ENCODE measurements around the gene LMX1B.
"Not testable (repeated sequence)": the region's sequence is repeated elsewhere in the genome, so short reads cannot be mapped to it uniquely, and the experiment has no call there.

The LMX1B gene

GRCh38 chr9:126636983-126637798 is 23.5 kb downstream of the LMX1B start:
- peak; percentile 97 for DNase-seq

- peak; percentile 86 for DNase-seq
Observed at GRCh38 chr9:126638571-126639132, 24.9 kb downstream of the LMX1B start.

GRCh38 chr9:126639318-126640000 is 25.7 kb downstream of the LMX1B start:
- DNase-seq: no peak

GRCh38 chr9:126641118-126641851 is 27.6 kb downstream of the LMX1B start:
- DNase-seq: no peak

DNA sequence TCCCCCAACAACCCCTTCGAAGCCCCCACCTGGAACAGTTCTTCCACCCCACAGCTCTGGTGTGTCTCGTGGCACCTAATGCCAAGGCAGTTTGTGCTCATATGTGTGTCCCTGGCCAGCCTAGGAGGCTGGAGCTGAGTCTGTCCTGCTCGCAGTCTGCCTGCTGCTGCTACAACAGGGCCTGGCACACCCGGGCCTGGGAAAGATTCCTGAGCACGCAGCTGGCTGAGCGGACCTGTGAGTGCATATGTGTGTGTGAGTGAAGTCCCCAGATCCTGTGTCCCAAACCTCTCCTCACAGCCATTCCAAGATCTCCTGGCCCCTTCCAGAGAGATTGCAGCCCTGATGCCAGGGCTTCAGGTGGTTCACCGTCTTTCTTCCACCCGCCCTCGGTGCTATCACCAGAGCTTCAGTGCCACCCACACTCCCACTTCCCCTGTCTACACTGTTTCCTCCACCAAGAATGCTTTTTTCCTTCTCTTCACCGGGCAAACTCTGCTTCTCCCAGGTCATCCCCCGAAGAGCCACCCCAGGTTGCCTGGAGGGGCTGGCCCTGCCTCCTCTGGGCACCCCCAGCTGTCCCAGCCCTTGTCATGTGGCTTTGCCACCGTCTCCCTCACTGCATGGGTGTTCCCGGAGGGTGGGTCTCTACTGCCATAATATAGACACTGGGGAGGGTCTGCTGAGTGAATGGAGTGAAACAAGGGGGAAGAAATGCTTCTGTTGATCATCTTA is 28.4 kb downstream of the LMX1B start:
- DNase-seq: no peak

DNA sequence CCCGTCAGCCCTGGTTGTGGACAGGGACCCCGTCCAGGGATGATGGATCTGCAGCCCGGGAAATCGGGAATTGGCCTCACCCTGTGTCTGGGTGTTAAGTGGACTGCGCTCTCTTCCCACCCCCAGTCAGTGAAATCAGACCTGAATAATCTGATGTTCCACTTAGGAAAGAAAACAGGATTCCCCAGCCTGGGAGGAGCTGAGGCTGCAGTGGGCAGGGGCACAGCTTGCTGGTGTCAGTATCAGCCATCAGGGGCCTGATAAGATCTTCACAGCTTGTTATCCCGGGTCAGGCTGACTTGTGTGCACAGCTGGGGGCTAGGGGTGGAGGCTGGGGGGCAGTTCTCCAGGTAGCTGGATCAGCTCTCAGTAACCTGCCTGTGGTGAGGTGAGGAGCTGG is 29.1 kb downstream of the LMX1B start:
- DNase-seq: peak; percentile 77

GRCh38 chr9:126643945-126644527 is 30.3 kb downstream of the LMX1B start:
- DNase-seq: no peak

- DNase-seq: no peak
Observed at GRCh38 chr9:126646162-126646561, 32.4 kb downstream of the LMX1B start.

- peak; percentile 65 for DNase-seq
Observed at GRCh38 chr9:126647585-126648411, 34.1 kb downstream of the LMX1B start.

DNA sequence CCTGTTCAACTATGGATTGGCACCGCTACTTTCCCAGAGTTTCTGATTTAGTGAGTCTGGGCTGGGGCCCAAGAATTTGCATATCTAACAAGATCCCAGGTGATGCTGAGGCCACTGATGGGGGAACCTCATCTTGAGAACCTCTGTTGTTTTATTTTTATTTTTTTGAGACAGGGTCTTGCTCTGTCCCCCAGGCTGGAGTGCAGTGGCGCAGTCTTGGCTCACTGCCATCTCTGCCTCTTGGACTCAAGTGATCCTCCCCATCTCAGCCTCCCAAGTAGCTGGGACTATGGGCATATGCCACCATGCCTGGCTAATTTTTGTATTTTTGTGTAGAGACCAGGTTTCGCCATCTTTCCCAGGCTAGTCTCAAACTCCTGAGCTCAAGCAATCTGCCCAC is 35.7 kb downstream of the LMX1B start:
- no peak for DNase-seq

DNA sequence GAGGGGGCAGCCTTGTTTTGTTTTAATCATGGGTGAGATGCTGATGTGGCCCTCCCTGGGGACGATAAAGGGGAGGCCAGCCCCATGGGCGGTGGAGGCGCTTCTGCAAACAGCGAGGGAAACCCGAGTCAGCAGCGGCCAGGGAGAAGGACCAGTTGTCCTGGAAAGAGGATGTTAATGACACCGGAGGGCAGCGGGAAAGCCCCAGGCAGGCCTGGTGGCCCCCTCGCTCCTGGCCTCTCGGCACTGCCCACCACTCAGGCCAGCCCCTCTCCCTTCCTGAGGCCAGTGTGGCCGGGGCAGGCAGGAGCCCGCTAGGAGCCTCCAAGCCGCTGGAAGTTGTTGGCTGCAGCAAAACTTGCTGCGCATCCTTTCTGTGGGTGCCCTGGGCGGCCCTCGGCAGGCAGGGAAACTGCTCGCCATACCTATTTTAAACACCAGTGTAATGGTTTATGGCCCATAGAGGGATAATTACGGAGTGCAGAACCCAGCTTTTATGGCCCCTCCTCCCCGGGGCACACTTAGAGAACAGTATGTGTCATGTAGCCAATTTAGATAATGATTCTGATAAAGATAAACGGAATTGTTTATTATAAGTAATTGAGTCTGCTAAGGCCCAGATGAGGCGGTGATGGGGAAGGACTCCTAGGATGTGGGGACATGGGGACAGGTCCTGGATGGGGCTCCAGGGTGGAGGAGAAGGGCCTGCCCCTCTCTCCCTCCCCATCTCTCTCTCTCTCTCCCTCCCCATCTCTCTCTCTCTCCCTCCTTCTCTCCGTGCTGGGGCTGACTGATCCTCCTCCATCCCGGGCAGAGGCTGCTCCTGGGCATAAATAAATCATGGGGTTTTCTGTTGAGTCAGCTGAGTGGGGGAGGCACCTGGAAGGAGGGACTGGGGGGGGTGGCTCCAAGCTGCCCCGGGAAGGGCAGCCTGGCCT is 36.9 kb downstream of the LMX1B start:
- no peak for DNase-seq

GRCh38 chr9:126652140-126652582 is 38.4 kb downstream of the LMX1B start:
- DNase-seq: no peak

GRCh38 chr9:126654124-126654523 is 40.4 kb downstream of the LMX1B start:
- DNase-seq: no peak

DNA sequence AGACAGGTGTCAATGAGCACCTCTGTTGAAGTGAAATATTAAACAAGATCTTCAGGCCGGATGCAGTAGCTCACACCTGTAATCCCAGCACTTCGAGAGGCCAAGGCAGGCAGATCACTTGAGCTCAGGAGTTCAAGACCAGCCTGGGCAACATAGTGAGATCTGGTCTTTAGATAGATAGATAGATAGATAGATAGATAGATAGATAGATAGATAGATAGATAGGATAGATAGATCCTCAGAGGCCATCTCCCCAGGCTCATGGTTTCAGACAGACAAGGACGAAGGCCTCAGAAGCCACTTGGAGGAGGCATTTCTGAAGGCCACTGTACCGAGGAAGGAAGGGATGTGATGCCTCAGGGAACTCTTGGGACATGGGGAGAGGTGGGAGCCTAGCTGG is 42.5 kb downstream of the LMX1B start:
- DNase-seq: not testable (repeated sequence)

DNA sequence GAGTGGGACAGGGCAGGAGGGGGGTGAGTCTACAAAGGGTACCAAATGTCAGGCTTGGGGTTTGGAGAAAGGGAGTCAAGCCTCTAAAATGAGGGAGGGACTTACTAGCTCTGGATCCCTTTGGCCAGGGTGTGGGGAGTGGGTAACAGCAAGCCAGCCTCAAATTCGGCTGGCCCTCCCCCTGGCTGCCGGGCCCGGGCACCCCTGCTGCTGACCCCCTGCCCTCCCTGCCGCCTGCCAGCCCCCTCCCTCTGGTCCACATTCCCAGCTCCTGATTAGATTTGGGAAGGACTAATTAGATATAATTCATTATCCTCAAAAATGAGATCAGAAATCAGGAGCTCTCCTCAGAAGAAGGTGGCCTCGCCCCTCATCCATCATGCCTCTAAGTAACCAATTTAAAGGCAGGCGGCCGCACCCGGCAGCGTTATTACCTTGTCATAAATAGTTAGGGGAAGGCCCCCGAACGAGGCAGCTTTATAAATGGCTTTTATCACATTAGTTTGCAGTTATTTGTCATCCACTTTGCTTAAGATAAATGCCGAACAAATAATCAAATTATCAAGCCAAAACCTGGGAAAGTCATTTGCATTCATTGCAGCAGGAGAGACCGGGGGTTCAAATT is 44.6 kb downstream of the LMX1B start:
- DNase-seq: no peak

GRCh38 chr9:126658956-126659555 is 45.3 kb downstream of the LMX1B start:
- no peak for DNase-seq

- no peak for DNase-seq
Observed at GRCh38 chr9:126661122-126661520, 47.4 kb downstream of the LMX1B start.

DNA sequence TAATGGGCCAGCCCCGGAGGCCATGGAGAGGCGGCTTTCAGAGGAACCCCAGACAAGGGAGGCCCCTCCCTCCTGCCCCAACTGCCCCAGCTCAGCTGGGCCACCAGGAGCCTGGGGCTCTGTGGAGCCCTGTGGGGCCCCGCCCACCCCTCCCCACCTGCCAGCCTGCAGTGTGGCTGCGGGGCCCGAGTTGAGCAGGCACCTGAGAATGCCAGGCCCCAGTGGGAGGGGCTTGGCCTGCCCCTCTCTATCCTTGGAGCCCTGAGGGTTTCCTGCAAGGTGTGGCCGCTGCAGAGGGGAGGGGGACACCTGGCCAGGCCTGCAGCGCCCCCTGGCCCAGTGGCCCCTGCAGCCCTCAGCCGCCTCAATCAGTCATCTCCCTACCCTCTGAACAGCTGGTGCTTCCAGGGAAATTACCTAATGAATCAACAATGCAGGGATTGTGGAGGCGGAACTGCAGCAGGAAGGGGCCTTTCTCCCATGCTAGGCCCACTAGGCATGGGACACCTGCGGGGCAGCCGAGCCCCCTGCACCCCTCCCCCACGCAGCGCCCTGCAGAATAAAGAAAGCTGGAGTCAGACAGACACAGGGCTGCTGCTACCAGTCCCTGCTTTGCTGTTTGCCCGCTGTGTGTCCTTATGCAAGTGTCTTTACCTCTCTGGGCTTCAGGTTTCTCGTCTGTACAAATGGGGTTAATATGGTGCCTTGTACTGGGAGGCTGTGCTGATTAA is 48.0 kb downstream of the LMX1B start:
- DNase-seq: peak; percentile 78

Measured in NCI-H2171 treated with DMSO at 0.1 percent for 48 hours (cell line).